GM23248 (cell line): ENCODE data around the gene NEMP2.

Source experiments
- EZH2 ChIP-seq: fragments of 200-600 bp; sonication (generic); IDR thresholded peaks from 2 replicates; pipeline ENCODE4 v1.6.1; 2018; ENCODE audit warnings: antibody characterized with exemption, mild to moderate bottlenecking; ENCODE audit not compliant: insufficient read depth, poor library complexity, severe bottlenecking
- EZH2phosphoT487 ChIP-seq: fragments of 200-600 bp; sonication (generic); IDR thresholded peaks from 2 replicates; pipeline ENCODE4 v1.6.1; 2018; ENCODE audit warnings: antibody characterized with exemption, moderate library complexity, mild to moderate bottlenecking, low read depth; ENCODE audit not compliant: insufficient read depth

GRCh38 chr2:190469771-190470170 lies 64.8 kb downstream of the NEMP2 start:
- TF ChIP-seq EZH2phosphoT487 (no peak), EZH2 (no peak)
